GM21825 (cell line): Measurements from ENCODE around the gene RGS5.

Experiments
- ATAC-seq: cut with Tn5 transposase; IDR thresholded peaks from one replicate; pipeline ENCODE4 v1.9.1; 2021; ENCODE audit warnings: mild to moderate bottlenecking, moderate library complexity; ENCODE audit not compliant: unreplicated experiment

RGS5 gene

GRCh38 chr1:163186862-163187261, 15.9 kb downstream of the RGS5 start:
- no peak for ATAC-seq

- ATAC-seq, result no peak
Observed at GRCh38 chr1:163182330-163182949, 20.3 kb downstream of the RGS5 start.

- no peak for ATAC-seq
Observed at GRCh38 chr1:163178628-163179027, 24.1 kb downstream of the RGS5 start.

GRCh38 chr1:163176797-163177196, 25.9 kb downstream of the RGS5 start:
- ATAC-seq, result no peak

- ATAC-seq, result no peak
Observed at GRCh38 chr1:163174524-163175437, 27.9 kb downstream of the RGS5 start.

GRCh38 chr1:163173121-163173520, 29.6 kb downstream of the RGS5 start:
- no peak for ATAC-seq

GRCh38 chr1:163172596-163172995, 30.1 kb downstream of the RGS5 start:
- no peak for ATAC-seq

- ATAC-seq, result no peak
Observed at GRCh38 chr1:163171826-163172225, 30.9 kb downstream of the RGS5 start.

GRCh38 chr1:163170975-163171676, 31.6 kb downstream of the RGS5 start:
- ATAC-seq, result no peak

- no peak for ATAC-seq
Observed at GRCh38 chr1:163170331-163170730, 32.4 kb downstream of the RGS5 start.

- no peak for ATAC-seq
Observed at GRCh38 chr1:163169553-163169952, 33.2 kb downstream of the RGS5 start.

- ATAC-seq, result no peak
Observed at GRCh38 chr1:163168053-163168452, 34.7 kb downstream of the RGS5 start.

- ATAC-seq, result no peak
Observed at GRCh38 chr1:163166886-163167555, 35.7 kb downstream of the RGS5 start.

- no peak for ATAC-seq
Observed at GRCh38 chr1:163165119-163165518, 37.6 kb downstream of the RGS5 start.

- ATAC-seq, result no peak
Observed at GRCh38 chr1:163163881-163164582, 38.7 kb downstream of the RGS5 start.

- no peak for ATAC-seq
Observed at GRCh38 chr1:163163163-163163562, 39.6 kb downstream of the RGS5 start.

- no peak for ATAC-seq
Observed at GRCh38 chr1:163162381-163162914, 40.3 kb downstream of the RGS5 start.

- no peak for ATAC-seq
Observed at GRCh38 chr1:163161841-163162240, 40.9 kb downstream of the RGS5 start.

GRCh38 chr1:163161337-163161736, 41.4 kb downstream of the RGS5 start:
- ATAC-seq, result no peak

GRCh38 chr1:163155606-163156005, 47.1 kb downstream of the RGS5 start:
- ATAC-seq, result no peak
